HUES64 (cell line): ENCODE results near the gene AFAP1L2.

ENCODE experiments used
- H3K27ac ChIP-seq: 2 replicates; pipeline ENCODE4 v1.7.0; 2013; ENCODE audit warnings: low read depth, low read length, inconsistent platforms
- H3K27me3 ChIP-seq: 2 replicates; pipeline ENCODE4 v1.6.1; 2013; ENCODE audit warnings: mild to moderate bottlenecking, low read length; ENCODE audit not compliant: insufficient read depth
- H3K36me3 ChIP-seq: 2 replicates; pipeline ENCODE4 v1.6.1; 2013; ENCODE audit warnings: mild to moderate bottlenecking, low read length; ENCODE audit not compliant: insufficient read depth
- H3K4me1 ChIP-seq: 2 replicates; pipeline ENCODE4 v1.6.1; 2013; ENCODE audit warnings: mild to moderate bottlenecking, low read length, moderate library complexity; ENCODE audit not compliant: insufficient read depth
- H3K4me3 ChIP-seq: 2 replicates; pipeline ENCODE4 v1.5.1; 2013; ENCODE audit warnings: mild to moderate bottlenecking, low read length, moderate library complexity
- H3K9ac ChIP-seq: 2 replicates; pipeline ENCODE4 v1.6.1; 2013; ENCODE audit warnings: mild to moderate bottlenecking, low read depth, low read length
- H3K9me3 ChIP-seq: 2 replicates; pipeline ENCODE4 v1.6.1; 2013; ENCODE audit warnings: low read depth, low read length; ENCODE audit not compliant: insufficient read depth
- WGBS: fragments of 150-250, 120-280 bp; methylation state at CpG from one replicate; pipeline ENCODE4 v1.1.7; 2013; ENCODE audit warnings: missing lambda C conversion rate; 5-methylcytosine and 5-hydroxymethylcytosine counted together

The AFAP1L2 gene

DNA sequence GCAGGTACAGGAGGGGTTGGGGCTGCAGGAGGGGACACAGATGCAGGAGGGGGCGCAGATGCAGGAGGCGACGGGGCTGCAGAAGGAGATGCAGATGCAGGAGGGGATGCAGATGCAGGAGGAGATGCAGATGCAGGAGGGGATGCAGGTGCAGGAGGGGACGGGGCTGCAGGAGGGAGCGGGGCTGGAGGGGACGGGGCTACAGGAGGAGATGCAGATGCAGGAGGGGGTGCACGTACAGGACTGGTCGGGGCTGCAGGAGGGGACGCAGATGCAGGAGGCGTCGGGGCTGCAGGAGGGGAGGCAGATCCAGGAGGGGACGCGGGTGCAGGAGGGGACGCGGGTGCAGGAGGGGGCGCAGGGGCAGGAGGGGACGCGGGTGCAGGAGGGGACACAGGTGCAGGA, 98.8 kb downstream of the AFAP1L2 start:
- H3K27me3 ChIP-seq = no peaks in the 10 kb centered on the region; the same call in 1 of the 2 replicates
- no peak overlapping the region for H3K27ac ChIP-seq
- no peaks in the 10 kb centered on the region for H3K9me3 ChIP-seq
- no peaks in the 10 kb centered on the region for H3K36me3 ChIP-seq
- 80% methylated on average over 18 of the region's 18 CpGs for WGBS
- H3K4me1 ChIP-seq = no peaks in the 10 kb centered on the region
- no peak overlapping the region for H3K9ac ChIP-seq
- peak overlapping the region; percentile 72 for H3K4me3 ChIP-seq

DNA sequence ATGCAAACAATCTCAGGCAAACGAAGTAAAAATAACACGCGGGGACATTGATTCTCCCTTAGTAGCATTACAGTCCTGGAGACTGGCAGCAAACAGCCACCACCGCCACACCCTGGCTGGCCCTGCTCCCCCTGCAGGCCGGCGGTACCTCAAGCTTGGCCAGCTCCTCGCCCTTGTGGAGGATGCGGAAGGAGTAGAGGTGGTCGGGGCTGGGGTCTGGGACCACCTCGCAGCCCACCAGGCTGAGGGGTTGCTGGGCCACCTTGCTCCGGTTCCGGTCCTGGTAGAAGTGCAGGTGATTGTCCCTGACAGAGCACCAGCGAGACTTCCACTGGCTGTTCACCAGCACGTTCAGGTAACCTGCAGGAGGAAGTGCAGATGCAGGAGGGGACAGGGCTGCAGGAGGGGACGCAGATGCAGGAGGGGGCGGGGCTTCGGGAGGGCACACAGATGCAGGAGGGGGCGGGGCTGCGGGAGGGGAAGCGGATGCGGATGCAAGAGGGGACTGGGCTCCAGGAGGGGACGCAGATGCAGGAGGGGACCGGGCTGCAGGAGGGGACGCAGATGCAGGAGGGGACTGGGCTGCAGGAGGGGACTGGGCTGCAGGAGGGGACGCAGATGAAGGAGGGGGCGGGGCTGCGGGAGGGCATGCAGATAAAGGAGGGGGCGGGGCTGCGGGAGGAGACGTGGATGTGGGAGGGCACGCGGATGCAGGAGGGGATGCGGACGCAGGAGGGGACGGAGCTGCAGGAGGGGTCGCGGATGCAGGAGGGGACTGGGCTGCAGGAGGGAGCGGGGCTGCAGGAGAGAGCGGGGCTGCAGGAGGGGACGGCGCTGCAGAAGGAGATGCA, 99.5 kb downstream of the AFAP1L2 start:
- Histone ChIP-seq H3K4me3 (peak overlapping the region; percentile 72), H3K27me3 (no peaks in the 10 kb centered on the region; the same call in 1 of the 2 replicates)

DNA sequence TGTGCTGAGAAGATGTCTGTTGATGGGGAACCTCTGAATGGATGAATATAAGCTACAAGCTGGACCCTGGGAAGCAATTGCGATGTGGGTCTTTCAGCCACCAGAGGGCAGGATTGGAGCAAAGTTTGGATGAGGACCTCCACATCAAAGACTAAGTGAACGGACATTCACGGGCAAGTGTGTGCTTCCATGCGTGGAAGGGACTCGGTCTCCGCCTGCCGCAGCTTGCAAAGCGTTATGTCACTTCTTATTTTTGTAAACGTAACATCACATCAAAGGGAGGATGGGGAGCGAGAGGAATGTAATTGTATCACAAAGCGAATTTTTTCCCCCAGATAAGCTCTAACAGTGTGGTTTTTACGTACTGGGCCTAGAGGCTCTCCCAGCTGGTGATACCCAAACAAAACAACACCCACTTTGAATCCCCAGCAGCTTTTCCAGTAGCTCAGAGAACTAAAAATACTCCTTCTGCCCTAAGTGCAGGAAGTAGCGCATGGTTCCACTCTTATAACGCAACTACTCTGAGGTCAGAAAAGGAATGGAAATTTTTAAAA, 100.2 kb downstream of the AFAP1L2 start:
- 11% methylated on average over 12 of the region's 14 CpGs for WGBS

More for the DNA sequence above, 99.5 kb downstream of the AFAP1L2 start:
- Histone ChIP-seq H3K36me3 (no peaks in the 10 kb centered on the region), H3K4me1 (no peaks in the 10 kb centered on the region), H3K9me3 (no peaks in the 10 kb centered on the region), H3K9ac (no peak overlapping the region), H3K27ac (no peak overlapping the region)
- WGBS = 3% methylated on average over 41 of the region's 41 CpGs

DNA sequence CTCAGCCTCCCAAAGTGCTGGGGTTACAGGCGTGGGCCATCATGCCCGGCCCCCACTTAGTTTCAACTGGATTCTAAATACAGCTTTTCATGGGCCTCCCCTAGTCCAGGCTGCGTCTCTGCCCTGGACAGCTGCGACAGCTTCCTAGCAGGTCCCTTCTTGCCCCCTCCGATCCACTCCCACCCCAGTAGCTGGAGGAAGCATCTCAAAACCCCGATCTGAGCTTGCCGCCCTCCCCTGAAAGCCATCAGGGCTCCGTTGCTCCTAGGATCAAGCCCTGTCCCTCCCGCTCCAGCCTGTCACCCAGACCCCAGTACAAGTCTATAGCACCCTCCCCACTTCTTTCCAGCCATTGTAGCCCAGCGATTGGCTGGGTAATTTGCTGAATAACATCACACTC, 100.7 kb downstream of the AFAP1L2 start:
- Histone ChIP-seq H3K4me3 (no peak overlapping the region), H3K27ac (no peak overlapping the region), H3K9ac (no peak overlapping the region), H3K4me1 (no peaks in the 10 kb centered on the region), H3K27me3 (no peaks in the 10 kb centered on the region; the same call in 1 of the 2 replicates), H3K9me3 (no peaks in the 10 kb centered on the region), H3K36me3 (no peaks in the 10 kb centered on the region)
- WGBS = 76% methylated on average over 10 of the region's 10 CpGs

More for the DNA sequence above, 100.2 kb downstream of the AFAP1L2 start:
- Histone ChIP-seq H3K4me3 (peak overlapping the region; percentile 72), H3K36me3 (no peaks in the 10 kb centered on the region), H3K9ac (no peak overlapping the region), H3K9me3 (no peaks in the 10 kb centered on the region), H3K27ac (no peak overlapping the region), H3K27me3 (no peaks in the 10 kb centered on the region; the same call in 1 of the 2 replicates), H3K4me1 (no peaks in the 10 kb centered on the region)

DNA sequence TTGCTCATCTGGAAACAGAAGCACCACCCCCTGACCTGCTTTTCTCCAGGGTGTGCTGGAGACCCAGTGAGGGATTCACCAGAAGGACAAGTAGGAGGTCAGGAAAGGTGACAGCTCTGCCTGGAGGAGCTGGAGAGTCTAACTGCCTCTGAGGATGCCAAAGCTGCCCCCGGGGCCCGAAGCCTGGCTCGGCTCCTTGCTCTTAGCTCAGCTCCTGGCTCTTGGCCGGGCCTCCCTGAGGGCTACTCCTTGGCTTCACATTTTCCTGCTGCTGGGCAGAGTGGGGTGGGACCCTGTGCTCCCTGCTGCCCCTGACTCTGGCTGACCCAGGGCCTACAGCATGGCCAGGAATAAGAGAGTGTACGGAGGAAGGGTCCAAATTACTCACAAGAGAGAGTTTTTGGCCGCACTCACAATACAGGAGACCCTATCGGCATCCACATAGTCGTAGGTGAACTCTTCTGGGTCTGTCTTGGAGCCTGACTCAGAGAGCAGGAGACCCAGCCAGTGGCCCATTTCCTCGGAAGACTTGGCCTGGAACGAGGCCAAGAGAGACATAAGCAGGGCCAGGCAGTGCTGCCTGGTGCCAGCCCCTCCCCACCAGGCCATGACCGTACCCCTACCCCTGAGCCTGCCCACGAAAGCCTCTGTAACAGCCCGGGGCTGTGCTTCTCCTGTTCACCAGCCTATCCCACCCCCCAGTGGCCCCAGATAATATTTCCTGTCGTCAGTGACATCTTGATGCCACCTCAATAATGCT, 102.2 kb downstream of the AFAP1L2 start:
- WGBS = 92% methylated on average over 14 of the region's 14 CpGs
- no peaks in the 10 kb centered on the region for H3K36me3 ChIP-seq
- no peaks in the 10 kb centered on the region for H3K9me3 ChIP-seq
- H3K27ac ChIP-seq = no peak overlapping the region
- H3K4me3 ChIP-seq = no peak overlapping the region
- no peaks in the 10 kb centered on the region; the same call in 1 of the 2 replicates for H3K27me3 ChIP-seq
- H3K9ac ChIP-seq = no peak overlapping the region
- no peaks in the 10 kb centered on the region for H3K4me1 ChIP-seq

DNA sequence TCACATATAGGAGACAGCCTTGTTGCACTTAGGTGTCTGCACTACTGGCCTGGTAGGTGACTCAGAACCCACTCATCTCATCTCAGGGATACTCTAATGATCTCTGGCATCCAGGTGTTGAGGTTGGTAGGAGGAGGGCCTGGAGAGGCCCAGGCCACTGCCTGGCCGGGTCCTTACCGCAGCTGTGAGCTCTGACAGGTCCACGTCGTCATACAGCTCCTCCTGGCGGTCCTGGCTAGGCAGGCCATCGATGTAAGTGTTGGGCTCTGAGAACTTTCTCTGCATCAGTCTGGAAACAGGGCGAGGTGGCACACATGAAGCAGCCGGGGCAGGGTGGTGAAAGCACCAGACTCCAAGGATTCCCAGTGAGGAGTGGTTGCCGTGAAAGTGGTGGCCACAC, 103.1 kb downstream of the AFAP1L2 start:
- no peaks in the 10 kb centered on the region; the same call in 1 of the 2 replicates for H3K27me3 ChIP-seq
- 91% methylated on average over 9 of the region's 9 CpGs for WGBS
- no peak overlapping the region for H3K4me3 ChIP-seq
- H3K27ac ChIP-seq = no peak overlapping the region
- no peaks in the 10 kb centered on the region for H3K9me3 ChIP-seq
- no peaks in the 10 kb centered on the region for H3K4me1 ChIP-seq
- peaks cover 7% of the 10 kb centered on the region; the same call in 1 of the 2 replicates for H3K36me3 ChIP-seq
- H3K9ac ChIP-seq = no peak overlapping the region

DNA sequence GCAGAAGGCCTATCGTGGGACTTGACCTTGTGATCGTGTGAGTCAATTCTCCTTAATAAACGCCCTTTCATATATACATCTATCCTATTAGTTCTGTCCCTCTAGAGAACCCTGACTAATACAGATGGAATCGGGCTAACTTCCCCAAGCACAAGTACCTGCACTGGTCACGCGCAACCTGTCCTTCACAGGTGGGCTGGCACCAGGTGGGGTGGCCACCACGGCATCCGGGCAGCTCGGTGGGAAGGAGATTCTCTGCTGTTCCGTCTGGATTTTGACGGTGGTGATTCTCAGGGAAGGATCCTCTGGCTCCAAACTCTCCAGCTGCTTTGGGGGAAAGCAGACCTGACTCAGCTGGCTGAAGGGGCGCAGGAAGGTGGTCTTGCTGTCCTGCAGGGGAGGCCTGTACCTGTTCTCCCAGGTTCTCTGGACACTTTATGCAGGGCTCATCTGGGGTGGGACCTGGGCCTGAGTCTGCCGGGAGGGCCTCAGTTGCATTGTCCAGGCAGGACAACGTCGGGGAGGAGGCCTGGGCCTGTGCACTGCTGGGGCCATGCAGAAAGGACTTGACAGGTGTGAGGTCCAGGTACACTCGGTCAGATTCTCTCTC, 104.2 kb downstream of the AFAP1L2 start:
- H3K4me1 ChIP-seq = no peaks in the 10 kb centered on the region

DNA sequence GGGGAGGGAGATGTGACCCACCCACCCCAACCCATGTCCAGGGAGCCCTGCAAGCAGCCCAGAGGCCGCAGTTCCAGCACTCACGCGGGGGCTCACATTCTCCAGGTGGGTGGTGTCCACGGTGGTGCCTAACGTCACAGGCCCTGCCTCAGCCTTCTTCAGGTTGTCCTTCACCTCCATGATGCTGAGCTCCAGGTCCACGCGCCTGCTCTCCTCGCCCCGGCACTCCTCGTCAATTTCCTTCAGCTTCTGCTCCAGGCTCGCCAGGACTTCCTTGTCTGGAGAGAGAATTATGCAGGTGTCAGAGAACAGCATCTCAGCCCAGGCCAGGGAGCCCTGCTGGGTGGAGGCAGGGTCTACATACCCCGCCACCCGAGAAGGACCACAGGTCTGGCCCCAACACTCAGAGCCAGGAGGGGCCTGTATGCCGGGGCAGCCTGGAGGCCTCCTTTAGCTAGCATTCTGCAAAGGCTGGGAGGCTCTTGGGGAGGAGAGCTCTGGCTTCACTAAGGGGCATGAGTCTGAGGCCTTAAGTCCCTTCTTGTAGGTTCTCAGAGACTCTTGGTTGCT, 107.1 kb downstream of the AFAP1L2 start:
- Histone ChIP-seq H3K27me3 (no peaks in the 10 kb centered on the region), H3K9ac (no peak overlapping the region), H3K4me1 (no peaks in the 10 kb centered on the region), H3K36me3 (peaks cover 18% of the 10 kb centered on the region; the same call in 1 of the 2 replicates), H3K4me3 (no peak overlapping the region), H3K9me3 (peaks cover 10% of the 10 kb centered on the region; the same call in 1 of the 2 replicates), H3K27ac (no peak overlapping the region)
- 96% methylated on average over 14 of the region's 14 CpGs for whole genome bisulfite sequencing

More for the DNA sequence above, 104.2 kb downstream of the AFAP1L2 start:
- Histone ChIP-seq H3K27ac (no peak overlapping the region), H3K9me3 (peaks cover 7% of the 10 kb centered on the region; the same call in 1 of the 2 replicates), H3K4me3 (no peak overlapping the region), H3K9ac (no peak overlapping the region), H3K36me3 (peaks cover 17% of the 10 kb centered on the region; the same call in 1 of the 2 replicates), H3K27me3 (no peaks in the 10 kb centered on the region; the same call in 1 of the 2 replicates)
- 95% methylated on average over 16 of the region's 16 CpGs for WGBS

DNA sequence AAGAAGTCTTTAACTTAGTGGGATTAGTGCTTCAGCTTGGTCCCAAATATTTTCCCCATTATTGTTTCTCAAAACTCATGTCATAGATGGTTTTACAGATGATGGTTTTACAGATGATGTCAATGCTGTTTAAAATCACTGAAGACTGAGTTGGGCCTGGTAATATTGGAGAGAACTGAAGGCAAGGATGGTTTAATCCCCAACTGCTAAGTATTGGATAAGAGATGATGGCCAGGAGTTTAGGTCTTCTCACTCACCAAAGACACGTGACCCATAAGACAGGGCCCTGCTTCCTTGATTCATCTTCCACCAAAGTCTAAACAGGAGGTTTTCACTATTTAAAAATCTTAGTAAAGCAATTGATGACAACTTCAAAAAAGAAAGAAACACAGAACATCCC, 108.9 kb downstream of the AFAP1L2 start:
- H3K27ac ChIP-seq = no peak overlapping the region
- WGBS = 0% methylated on average over 1 of the region's 1 CpG

DNA sequence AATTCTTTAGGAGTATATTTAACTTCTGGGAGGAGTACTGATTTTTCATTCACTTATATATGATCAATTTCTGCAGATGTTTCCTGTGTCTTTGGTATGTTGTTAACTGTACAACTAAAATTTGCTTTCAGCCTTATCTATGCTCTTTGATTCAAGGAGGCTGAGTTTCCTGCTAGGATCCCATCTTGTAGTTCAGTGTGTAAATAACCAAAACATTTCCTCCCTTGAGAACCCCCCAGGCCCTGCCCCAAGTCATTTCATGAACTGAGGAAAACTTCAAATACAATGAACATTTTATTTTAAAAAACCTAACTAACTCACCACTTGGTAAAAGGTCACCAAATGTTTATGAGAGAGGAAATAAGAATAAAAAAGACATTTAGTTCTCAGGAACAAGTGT, 109.8 kb downstream of the AFAP1L2 start:
- no peaks in the 10 kb centered on the region for H3K4me1 ChIP-seq
- peaks cover 18% of the 10 kb centered on the region; the same call in 1 of the 2 replicates for H3K36me3 ChIP-seq
- no peak overlapping the region for H3K27ac ChIP-seq
- no peak overlapping the region for H3K4me3 ChIP-seq
- no peaks in the 10 kb centered on the region for H3K27me3 ChIP-seq
- H3K9me3 ChIP-seq = peaks cover 10% of the 10 kb centered on the region; the same call in 1 of the 2 replicates
- H3K9ac ChIP-seq = no peak overlapping the region

More for the DNA sequence above, 108.9 kb downstream of the AFAP1L2 start:
- peaks cover 10% of the 10 kb centered on the region; the same call in 1 of the 2 replicates for H3K9me3 ChIP-seq
- H3K9ac ChIP-seq = no peak overlapping the region
- H3K27me3 ChIP-seq = no peaks in the 10 kb centered on the region
- no peak overlapping the region for H3K4me3 ChIP-seq
- peaks cover 18% of the 10 kb centered on the region; the same call in 1 of the 2 replicates for H3K36me3 ChIP-seq
- no peaks in the 10 kb centered on the region for H3K4me1 ChIP-seq
